K562 (cell line): ENCODE results near the gene AJAP1. TPM values are rescaled to one million over a fixed set of nuclear protein-coding genes. Genes with fewer than 3 reads are reported as not detected.

Experiments
- ATAC-seq: fragments of 200-7000 bp; cut with Tn5 transposase; 3 replicates; pipeline ENCODE4 v1.9.1; 2020; ENCODE audit warnings: moderate library complexity
- BruUV-seq: library from RNA; stranded (reverse); fragments of 400-500 nt; replicated peaks from 2 replicates; lab custom pipeline; 2021; lab: Mats Ljungman, UMichigan
- CTCF ChIA-PET: fragments of 300-600 bp; formaldehyde crosslinking; extraction: SDS; loops from one replicate; lab custom pipeline; 2021; ENCODE audit warnings: low intra/inter-chr PET ratio; lab: Yijun Ruan, JAX
- POLR2A ChIA-PET: fragments of 300-600, 350-650 bp; sonication (Branson Sonifier 250); formaldehyde crosslinking; extraction: SDS; loops from one replicate; lab custom pipeline; 2021; ENCODE audit warnings: antibody characterized with exemption, inconsistent platforms; lab: Yijun Ruan, JAX
- DNase-seq, 4 experiments: peaks; one replicate each; pipeline versions ENCODE4 v3.0.0 to v3.0.0-alpha.2; 2011 to 2018; ENCODE audit warnings: low spot score in 3 of 4, mixed read lengths in 3 of 4; ENCODE audit errors: extremely low read depth in 1 of 4
- FAIRE-seq: peaks from 2 replicates; lab custom pipeline; 2011; peaks lifted over from hg19 to GRCh38; lab: Jason Lieb, UNC
- H2AFZ ChIP-seq: 2 replicates; pipeline ENCODE4 v1.6.0; 2011; ENCODE audit warnings: low read depth, low read length, control low read depth, inconsistent platforms
- H3K27ac ChIP-seq: fragments of 200-600 bp; 3 replicates; pipeline ENCODE4 v1.8.0; 2011; ENCODE audit warnings: low read depth, mild to moderate bottlenecking, control low read depth, inconsistent platforms, low read length, moderate library complexity, mixed read lengths; ENCODE audit errors: extremely low read depth
- H3K27me3 ChIP-seq, 2 experiments: fragments of 300-600 bp in 1 of 2; 2 replicates in 1 of 2; 3 replicates in 1 of 2; pipeline versions ENCODE4 v1.6.0 to v1.8.0; 2011; ENCODE audit warnings: inconsistent platforms in 2 of 2, low read length in 2 of 2, mild to moderate bottlenecking in 1 of 2, mixed read lengths in 1 of 2, moderate library complexity in 1 of 2; ENCODE audit not compliant: control insufficient read depth in 2 of 2, insufficient read depth in 2 of 2
- H3K36me3 ChIP-seq: fragments of 300-600 bp; 3 replicates; pipeline ENCODE4 v1.8.0; 2011; ENCODE audit warnings: mild to moderate bottlenecking, low read length, inconsistent platforms; ENCODE audit not compliant: control insufficient read depth, insufficient read depth
- H3K4me1 ChIP-seq, 2 experiments: fragments of 200-600 bp in 1 of 2; replicated peaks in 1 of 2; 2 replicates in 1 of 2; 3 replicates in 1 of 2; pipeline versions ENCODE4 v1.5.1 to v1.8.0; 2011; ENCODE audit warnings: inconsistent platforms in 2 of 2, low read length in 2 of 2, mild to moderate bottlenecking in 1 of 2, mixed read lengths in 1 of 2, moderate library complexity in 1 of 2; ENCODE audit not compliant: control insufficient read depth in 2 of 2, insufficient read depth in 2 of 2
- H3K4me2 ChIP-seq: 2 replicates; pipeline ENCODE4 v1.6.1; 2011; ENCODE audit warnings: low read length, control low read depth, inconsistent platforms, mixed read lengths; ENCODE audit not compliant: insufficient read depth
- H3K4me3 ChIP-seq: fragments of 200-600 bp; sonication (generic), shearing (Covaris generic); 2 replicates; pipeline ENCODE4 v1.5.1; 2016; ENCODE audit warnings: control low read depth, inconsistent platforms
- H3K79me2 ChIP-seq: fragments of 200-600 bp; 3 replicates; pipeline ENCODE4 v1.8.0; 2011; ENCODE audit warnings: low read length, inconsistent platforms; ENCODE audit not compliant: control insufficient read depth, insufficient read depth
- H3K9ac ChIP-seq, 2 experiments: 2 replicates each; pipeline versions ENCODE4 v1.6.0 to v1.6.1; 2011; ENCODE audit warnings: low read depth in 2 of 2, low read length in 2 of 2, control low read depth in 1 of 2, inconsistent platforms in 1 of 2, mild to moderate bottlenecking in 1 of 2, mixed read lengths in 1 of 2; ENCODE audit not compliant: insufficient read depth in 1 of 2
- H3K9me1 ChIP-seq: one replicate; pipeline ENCODE4 v1.6.0; 2011; ENCODE audit warnings: inconsistent platforms, mild to moderate bottlenecking, low read length, moderate library complexity; ENCODE audit not compliant: control insufficient read depth, insufficient read depth
- H3K9me3 ChIP-seq: replicated peaks from 2 replicates; pipeline ENCODE4 v1.5.1; 2011; ENCODE audit warnings: low read depth, low read length, inconsistent platforms; ENCODE audit not compliant: control insufficient read depth, insufficient read depth
- H4K20me1 ChIP-seq: replicated peaks from 2 replicates; pipeline ENCODE4 v1.6.1; 2011; ENCODE audit warnings: low read length, inconsistent platforms, mixed read lengths; ENCODE audit not compliant: control insufficient read depth, insufficient read depth
- CBX3 ChIP-seq, 2 experiments: IDR thresholded peaks; 1 replicate in 1 of 2; 2 replicates in 1 of 2; pipeline ENCODE4 v1.6.1; 2012; ENCODE audit warnings: inconsistent platforms in 2 of 2, low read length in 2 of 2, borderline replicate concordance in 1 of 2, control low read depth in 1 of 2
- ELF2 ChIP-seq: fragments of 250-450 bp; sonication (Bioruptor Pico); IDR thresholded peaks from 2 replicates; pipeline ENCODE4 v1.5.0; 2021; ENCODE audit warnings: mild to moderate bottlenecking
- FOXK1 ChIP-seq: sonication (generic); formaldehyde crosslinking; IDR thresholded peaks from 2 replicates; pipeline ENCODE4 v1.8.0; 2022; ENCODE audit warnings: missing genetic modification reagents, mild to moderate bottlenecking, borderline replicate concordance
- GTF2A2 ChIP-seq: IDR thresholded peaks from 2 replicates; pipeline ENCODE4 v1.6.1; 2016; ENCODE audit warnings: mild to moderate bottlenecking, missing genetic modification characterization, missing compliant biosample characterization
- KDM5B ChIP-seq: fragments of 200-600 bp; sonication (generic); IDR thresholded peaks from 2 replicates; pipeline ENCODE4 v1.6.1; 2012; ENCODE audit warnings: low read depth, mild to moderate bottlenecking, moderate library complexity, low read length, control low read depth, inconsistent platforms; ENCODE audit not compliant: insufficient replicate concordance
- MAFG ChIP-seq: fragments of 450-650 bp; conservative IDR thresholded peaks from 2 replicates; pipeline ENCODE4 v1.6.1; 2016; ENCODE audit warnings: missing genetic modification characterization, missing compliant biosample characterization
- PHF21A ChIP-seq: fragments of 450-650 bp; IDR thresholded peaks from 2 replicates; pipeline ENCODE4 v1.6.1; 2017; ENCODE audit warnings: low read depth, borderline replicate concordance
- TEAD4 ChIP-seq, 2 experiments: sonication (generic) in 1 of 2; formaldehyde crosslinking in 1 of 2; IDR thresholded peaks; 2 replicates each; pipeline versions ENCODE4 v1.6.1 to v1.8.0; 2012 to 2022; ENCODE audit warnings: borderline replicate concordance in 1 of 2, inconsistent platforms in 1 of 2, low read length in 1 of 2, mild to moderate bottlenecking in 1 of 2, missing genetic modification reagents in 1 of 2
- U2AF1 ChIP-seq: fragments of 200-400 bp; formaldehyde crosslinking; optimal IDR thresholded peaks from 2 replicates; pipeline ENCODE3; 2017; ENCODE audit warnings: mild to moderate bottlenecking, low read depth, low read length, moderate library complexity
- USF1 ChIP-seq: sonication (generic); formaldehyde crosslinking; IDR thresholded peaks from 2 replicates; pipeline ENCODE4 v1.9.0; 2022; ENCODE audit warnings: mild to moderate bottlenecking, missing genetic modification reagents
- XRCC3 ChIP-seq: fragments of 450-650 bp; IDR thresholded peaks from 2 replicates; pipeline ENCODE4 v1.6.1; 2017; ENCODE audit warnings: mild to moderate bottlenecking, moderate library complexity
- ZFPM2 ChIP-seq: fragments of 250-450 bp; sonication (Bioruptor Pico); IDR thresholded peaks from 2 replicates; pipeline ENCODE4 v1.5.1; 2022; ENCODE audit warnings: mild to moderate bottlenecking
- ZKSCAN1 ChIP-seq: fragments of 150-350 bp; IDR thresholded peaks from 2 replicates; pipeline ENCODE4 v1.6.1; 2016; ENCODE audit warnings: low read depth, low read length
- WGBS: fragments of 100-300 bp; shearing (Covaris generic); methylation state at CpG from one replicate; pipeline ENCODE4 v1.1.6; 2016; ENCODE audit warnings: low coverage, mixed read lengths; ENCODE audit not compliant: insufficient coverage; ENCODE audit errors: missing lambda C conversion rate; 5-methylcytosine and 5-hydroxymethylcytosine counted together
- in situ Hi-C: fragments of 300-500 bp; cut with MboI; formaldehyde crosslinking; loops from 4 replicates; pipeline ENCODE4 v1.15.0; 2018; ENCODE audit warnings: inconsistent platforms, mixed read lengths
- intact Hi-C: fragments of 100-400 bp; cut with micrococcal nuclease; formaldehyde crosslinking; loops from 2 replicates; pipeline ENCODE4 v1.14.2; 2022
- polyA plus RNA-seq, 8 experiments: library from polyadenylated mRNA; depleted of rRNA in 4 of 8; stranded (reverse) in 5 of 8; unstranded in 3 of 8; fragments of >200 nt; fragmentation: Nextera tagmentation in 2 of 8; fragmentation: Illumina TruSeq in 1 of 8; extraction: Ambion mirVana in 2 of 8; extraction: Trizol in 1 of 8; gene quantifications; 2 replicates each; pipeline versions ENCODE4 v1.2.1 to v1.2.3, GENCODE V29; 2011 to 2014; ENCODE audit warnings: inconsistent platforms in 1 of 8, missing spikeins in 1 of 8
- total RNA-seq, 7 experiments: library from RNA; depleted of rRNA in 6 of 7; stranded (reverse); fragments of >200 nt in 6 of 7; fragmentation: Illumina TruSeq in 2 of 7; extraction: Trizol in 2 of 7; gene quantifications; 2 replicates each; pipeline versions ENCODE4 v1.2.1 to v1.2.3, GENCODE V29; 2011 to 2021; ENCODE audit warnings: low replicate concordance in 1 of 7
- TF ChIP-seq, protein P1 (sequence below): fragments of 450-650 bp; conservative IDR thresholded peaks from 2 replicates; pipeline ENCODE4 v1.6.1; 2016; ENCODE audit warnings: missing genetic modification characterization, low read depth, mild to moderate bottlenecking, missing compliant biosample characterization, moderate library complexity
- TF ChIP-seq, protein P2 (sequence below): fragments of 250-450 bp; sonication (Bioruptor Pico); IDR thresholded peaks from 2 replicates; pipeline ENCODE4 v1.6.1; 2021; ENCODE audit warnings: mild to moderate bottlenecking

The AJAP1 gene
- total and polyA plus RNA-seq, 9 of the 15 experiments (the other 6 are each of a cell fraction or from before 2014, with no cell fraction given), result not detected

- ChIA-PET POLR2A (no interaction called here), CTCF (no interaction called here)
- no peak for TF ChIP-seq ZFPM2 (CRISPR knock-in tag)
- TF ChIP-seq, protein P1, sequence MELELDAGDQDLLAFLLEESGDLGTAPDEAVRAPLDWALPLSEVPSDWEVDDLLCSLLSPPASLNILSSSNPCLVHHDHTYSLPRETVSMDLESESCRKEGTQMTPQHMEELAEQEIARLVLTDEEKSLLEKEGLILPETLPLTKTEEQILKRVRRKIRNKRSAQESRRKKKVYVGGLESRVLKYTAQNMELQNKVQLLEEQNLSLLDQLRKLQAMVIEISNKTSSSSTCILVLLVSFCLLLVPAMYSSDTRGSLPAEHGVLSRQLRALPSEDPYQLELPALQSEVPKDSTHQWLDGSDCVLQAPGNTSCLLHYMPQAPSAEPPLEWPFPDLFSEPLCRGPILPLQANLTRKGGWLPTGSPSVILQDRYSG (tag), result no peak
- no peak for TF ChIP-seq KDM5B
- no peak for TF ChIP-seq ZKSCAN1
- no peak for TF ChIP-seq PHF21A
- no peaks in the 10 kb centered on the region for H3K36me3 ChIP-seq
- in situ Hi-C loops, result no loop called here
- no peak overlapping the region for H3K9ac ChIP-seq
- no peaks in the 10 kb centered on the region for H3K9me1 ChIP-seq
- no peaks in the 10 kb centered on the region; the same call in 1 of the 2 replicates for H4K20me1 ChIP-seq
- peaks cover 4 to 25% of the 10 kb centered on the region in 2 experiments; a peak in 4 of 5 replicates for H3K27me3 ChIP-seq
- no peak overlapping the region for H2AFZ ChIP-seq
- no peaks in the 10 kb centered on the region for H3K4me1 ChIP-seq
- DNase-seq (no peak), FAIRE-seq (no peak), ATAC-seq (no peak)
- H3K4me3 ChIP-seq, result no peak overlapping the region
- H3K4me2 ChIP-seq, result no peak overlapping the region
- WGBS, result 4% methylated on average over 8 of the region's 8 CpGs
- no TSS peak for BruUV-seq
- no peaks in the 10 kb centered on the region for H3K9me3 ChIP-seq
- H3K79me2 ChIP-seq, result no peaks in the 10 kb centered on the region
- H3K27ac ChIP-seq, result no peak overlapping the region
- intact Hi-C loops, result no loop called here
Measured at GRCh38 chr1:4664606-4665005, 10.2 kb downstream of the AJAP1 start.

DNA sequence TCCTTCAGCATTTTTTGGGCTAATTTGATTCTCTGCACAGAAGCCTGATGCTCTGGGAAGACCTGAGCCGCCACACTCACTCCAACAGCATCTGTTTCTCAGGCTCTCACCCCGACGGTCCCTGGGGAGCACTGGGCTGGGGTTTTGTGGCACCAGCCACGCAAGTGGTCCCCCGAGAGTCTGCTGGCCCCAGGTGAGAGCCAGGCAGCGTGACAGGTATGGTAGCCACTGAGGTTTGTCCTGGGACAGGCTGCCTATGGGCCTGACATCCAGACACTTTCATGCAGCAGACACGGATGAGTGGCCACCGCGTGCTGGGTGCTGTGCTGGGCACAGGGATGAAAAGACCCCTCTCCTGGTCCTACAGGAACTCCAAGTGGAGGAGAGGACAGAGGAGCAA lies 11.0 kb downstream of the AJAP1 start:
- under 1% methylated on average over 9 of the region's 9 CpGs for WGBS
- H2AFZ ChIP-seq, result no peak overlapping the region
- peaks cover 4 to 29% of the 10 kb centered on the region in 2 experiments; a peak in 4 of 5 replicates for H3K27me3 ChIP-seq
- FAIRE-seq (no peak), ATAC-seq (no peak), DNase-seq (no peak)
- no peak overlapping the region for H3K4me3 ChIP-seq
- H3K4me2 ChIP-seq, result no peak overlapping the region
- no TSS peak for BruUV-seq
- H4K20me1 ChIP-seq, result no peaks in the 10 kb centered on the region; the same call in 1 of the 2 replicates
- H3K27ac ChIP-seq, result no peak overlapping the region
- ChIA-PET CTCF (no interaction called here), POLR2A (no interaction called here)
- in situ Hi-C loops (no loop called here), intact Hi-C loops (no loop called here)
- H3K9me3 ChIP-seq, result no peaks in the 10 kb centered on the region
- no peaks in the 10 kb centered on the region for H3K9me1 ChIP-seq
- no peaks in the 10 kb centered on the region for H3K79me2 ChIP-seq
- no peaks in the 10 kb centered on the region for H3K4me1 ChIP-seq
- no peak overlapping the region for H3K9ac ChIP-seq
- no peaks in the 10 kb centered on the region for H3K36me3 ChIP-seq
- no peak for TF ChIP-seq FOXK1 (CRISPR knock-in tag)
- no peak for TF ChIP-seq CBX3 (IDR thresholded peaks at IDR 0.05; ENCODE audit: borderline replicate concordance in 1 of 2, low read length in 2 of 2)
- no peak for TF ChIP-seq U2AF1
- no peak for TF ChIP-seq TEAD4 (IDR thresholded peaks at IDR 0.05; ENCODE audit: low read length)
- no peak for TF ChIP-seq TEAD4 (CRISPR knock-in tag; IDR thresholded peaks at IDR 0.05; ENCODE audit: borderline replicate concordance)
- no peak for TF ChIP-seq MAFG (tag)
- no peak for TF ChIP-seq USF1
- TF ChIP-seq, protein P2, sequence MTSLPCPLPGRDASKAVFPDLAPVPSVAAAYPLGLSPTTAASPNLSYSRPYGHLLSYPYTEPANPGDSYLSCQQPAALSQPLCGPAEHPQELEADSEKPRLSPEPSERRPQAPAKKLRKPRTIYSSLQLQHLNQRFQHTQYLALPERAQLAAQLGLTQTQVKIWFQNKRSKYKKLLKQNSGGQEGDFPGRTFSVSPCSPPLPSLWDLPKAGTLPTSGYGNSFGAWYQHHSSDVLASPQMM (CRISPR knock-in tag), result no peak
- no peak for TF ChIP-seq ELF2 (CRISPR knock-in tag)
- no peak for TF ChIP-seq GTF2A2 (tag)
- no peak for TF ChIP-seq XRCC3
